ENCODE data around the gene CACNA2D3.

GRCh38 chr3:54846119-54846518 lies 723.8 kb downstream of the CACNA2D3 start:
- TF ChIP-seq, protein P1, sequence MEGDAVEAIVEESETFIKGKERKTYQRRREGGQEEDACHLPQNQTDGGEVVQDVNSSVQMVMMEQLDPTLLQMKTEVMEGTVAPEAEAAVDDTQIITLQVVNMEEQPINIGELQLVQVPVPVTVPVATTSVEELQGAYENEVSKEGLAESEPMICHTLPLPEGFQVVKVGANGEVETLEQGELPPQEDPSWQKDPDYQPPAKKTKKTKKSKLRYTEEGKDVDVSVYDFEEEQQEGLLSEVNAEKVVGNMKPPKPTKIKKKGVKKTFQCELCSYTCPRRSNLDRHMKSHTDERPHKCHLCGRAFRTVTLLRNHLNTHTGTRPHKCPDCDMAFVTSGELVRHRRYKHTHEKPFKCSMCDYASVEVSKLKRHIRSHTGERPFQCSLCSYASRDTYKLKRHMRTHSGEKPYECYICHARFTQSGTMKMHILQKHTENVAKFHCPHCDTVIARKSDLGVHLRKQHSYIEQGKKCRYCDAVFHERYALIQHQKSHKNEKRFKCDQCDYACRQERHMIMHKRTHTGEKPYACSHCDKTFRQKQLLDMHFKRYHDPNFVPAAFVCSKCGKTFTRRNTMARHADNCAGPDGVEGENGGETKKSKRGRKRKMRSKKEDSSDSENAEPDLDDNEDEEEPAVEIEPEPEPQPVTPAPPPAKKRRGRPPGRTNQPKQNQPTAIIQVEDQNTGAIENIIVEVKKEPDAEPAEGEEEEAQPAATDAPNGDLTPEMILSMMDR (conservative IDR thresholded peaks at IDR 0.05; ENCODE audit: low read length), result no peak
- no peak for TF ChIP-seq EZH2phosphoT487 (IDR thresholded peaks at IDR 0.05; ENCODE audit: borderline replicate concordance, low read depth, low read length)
